ENCODE results near the gene CCR6.

The CCR6 gene

GRCh38 chr6:167099707-167100106 is 23.2 kb upstream of the CCR6 start:
- no peak for DNase-seq

- DNase-seq = no peak
Measured at GRCh38 chr6:167100241-167100674, 22.6 kb upstream of the CCR6 start.

DNA sequence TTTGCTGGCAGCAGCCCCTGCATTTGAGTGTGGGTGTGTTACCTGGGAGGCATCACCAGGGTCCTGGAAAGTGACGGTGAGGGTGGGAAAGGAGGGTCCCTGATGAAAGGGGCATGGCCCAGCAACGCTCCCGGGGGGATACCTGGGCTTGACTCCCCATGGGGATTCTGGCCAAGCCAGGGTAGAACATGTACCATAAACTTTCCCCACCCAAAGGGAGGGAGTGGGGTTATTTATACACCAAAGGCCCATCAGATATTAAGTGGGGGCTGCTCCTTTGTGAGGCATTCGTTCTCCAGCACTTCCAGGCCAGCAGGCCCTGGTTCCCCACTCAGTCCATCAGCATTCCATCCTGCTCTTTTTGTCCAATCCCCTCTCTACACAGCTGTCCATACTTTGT is 20.6 kb upstream of the CCR6 start:
- DNase-seq = no peak

DNA sequence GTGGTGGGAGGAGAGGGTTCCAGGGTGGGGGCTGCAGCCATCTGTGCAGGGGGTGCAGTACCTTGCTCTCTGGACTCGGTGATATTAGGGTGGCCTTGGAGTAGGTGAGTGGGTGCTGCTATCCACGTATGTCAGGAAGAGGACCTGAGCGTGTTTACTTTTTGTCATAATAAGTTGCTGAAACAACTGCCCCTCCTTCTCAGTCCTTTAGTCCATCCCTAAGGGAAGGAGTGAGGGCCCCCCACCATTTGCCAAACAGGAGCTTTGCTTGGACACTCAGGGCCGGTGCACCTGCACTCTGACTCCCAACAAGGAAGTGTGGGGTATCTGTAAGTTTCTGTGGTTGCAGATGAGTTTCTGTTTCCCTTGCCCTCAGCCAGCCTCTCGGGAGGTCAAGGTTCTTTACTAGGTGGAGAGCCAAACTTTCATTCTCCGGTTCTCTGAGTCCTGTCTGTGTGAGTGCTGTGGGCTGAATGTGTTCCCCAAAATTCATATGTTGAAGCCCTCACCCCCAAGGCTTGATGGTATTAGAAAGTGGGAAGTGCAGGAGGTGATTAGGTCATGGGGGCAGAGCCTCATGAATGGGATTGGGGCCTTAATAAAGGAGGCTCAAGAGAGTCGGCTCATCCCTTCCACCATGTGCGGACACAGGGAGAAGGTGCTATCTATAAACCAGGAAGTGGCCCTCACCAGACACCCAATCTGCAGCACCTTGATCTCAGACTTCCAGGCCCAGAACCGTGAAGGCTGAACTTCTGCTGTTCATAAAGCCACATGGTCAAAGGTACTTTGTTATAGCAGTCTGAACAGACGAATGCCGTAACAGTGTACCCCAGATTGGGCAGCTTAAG is 19.6 kb upstream of the CCR6 start:
- no peak for DNase-seq

GRCh38 chr6:167104388-167104787 is 18.5 kb upstream of the CCR6 start:
- DNase-seq = no peak

- no peak for DNase-seq
Measured at GRCh38 chr6:167105060-167105459, 17.8 kb upstream of the CCR6 start.

DNA sequence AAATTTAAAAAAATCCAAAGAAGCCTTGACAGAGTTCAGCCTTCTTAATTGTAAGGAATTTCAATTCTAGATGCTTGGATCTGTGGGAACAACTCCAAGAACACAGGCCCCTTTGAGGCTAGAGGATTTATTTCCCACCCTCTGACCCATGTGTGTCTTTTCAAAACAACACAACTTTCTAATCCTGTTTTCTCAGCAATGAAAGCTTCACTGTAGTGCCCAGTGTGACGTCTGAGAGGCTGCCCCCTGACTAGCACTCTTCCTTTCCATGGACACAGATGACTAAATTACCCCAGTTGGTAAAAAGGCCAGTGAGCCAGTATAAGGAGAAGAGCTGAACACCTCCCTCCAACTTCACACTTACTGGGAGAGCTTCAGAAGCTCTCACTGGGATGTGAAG is 16.5 kb upstream of the CCR6 start:
- no peak for DNase-seq

GRCh38 chr6:167107787-167108186 is 15.1 kb upstream of the CCR6 start:
- DNase-seq = no peak

GRCh38 chr6:167108278-167108677 is 14.6 kb upstream of the CCR6 start:
- DNase-seq = no peak

DNA sequence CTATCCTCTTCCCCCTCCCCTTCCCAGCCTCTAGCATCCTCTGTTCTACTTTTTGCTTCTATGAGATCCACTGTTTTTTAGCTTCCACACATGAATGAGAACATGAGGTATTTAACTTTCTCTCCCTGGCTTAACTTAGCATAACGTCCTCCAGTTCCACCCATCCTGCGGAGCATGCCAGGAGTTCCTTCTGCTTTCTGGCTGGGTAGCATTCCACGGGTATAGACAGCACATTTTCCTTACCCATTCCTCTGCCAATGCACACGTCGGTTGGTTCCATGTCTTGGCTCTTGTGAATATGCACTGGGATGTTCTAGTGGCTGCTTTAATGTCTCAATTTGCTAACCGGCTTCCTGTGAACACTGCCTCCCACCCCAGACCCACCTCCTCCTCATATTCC is 13.2 kb upstream of the CCR6 start:
- DNase-seq = no peak

GRCh38 chr6:167111597-167111996 is 11.3 kb upstream of the CCR6 start:
- DNase-seq = no peak

- DNase-seq = no peak
Measured at GRCh38 chr6:167112421-167112820, 10.5 kb upstream of the CCR6 start.

- no peak for DNase-seq
Measured at GRCh38 chr6:167113047-167113754, 9.7 kb upstream of the CCR6 start.

- no peak for DNase-seq
Measured at GRCh38 chr6:167113935-167114910, 8.7 kb upstream of the CCR6 start.

DNA sequence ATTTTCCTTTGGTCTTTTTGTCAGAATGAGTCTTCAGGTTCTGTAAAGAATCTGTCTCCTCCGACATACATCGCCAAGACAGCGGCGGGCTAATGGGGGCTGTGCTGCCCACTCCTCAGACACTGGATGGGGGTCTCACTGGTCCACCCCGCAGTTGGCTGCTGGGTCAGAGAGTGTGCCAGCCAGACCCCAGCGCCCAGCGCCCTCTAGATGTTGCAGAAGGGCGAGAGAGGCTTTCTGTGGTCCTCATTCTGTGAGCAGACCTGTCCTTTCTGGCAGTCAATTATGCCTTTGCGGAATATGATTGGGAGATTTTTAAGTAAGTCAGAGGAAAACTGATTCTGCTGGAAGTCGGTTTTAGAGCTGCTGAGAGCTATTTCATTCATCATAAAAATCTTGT is 7.8 kb upstream of the CCR6 start:
- no peak for DNase-seq

DNA sequence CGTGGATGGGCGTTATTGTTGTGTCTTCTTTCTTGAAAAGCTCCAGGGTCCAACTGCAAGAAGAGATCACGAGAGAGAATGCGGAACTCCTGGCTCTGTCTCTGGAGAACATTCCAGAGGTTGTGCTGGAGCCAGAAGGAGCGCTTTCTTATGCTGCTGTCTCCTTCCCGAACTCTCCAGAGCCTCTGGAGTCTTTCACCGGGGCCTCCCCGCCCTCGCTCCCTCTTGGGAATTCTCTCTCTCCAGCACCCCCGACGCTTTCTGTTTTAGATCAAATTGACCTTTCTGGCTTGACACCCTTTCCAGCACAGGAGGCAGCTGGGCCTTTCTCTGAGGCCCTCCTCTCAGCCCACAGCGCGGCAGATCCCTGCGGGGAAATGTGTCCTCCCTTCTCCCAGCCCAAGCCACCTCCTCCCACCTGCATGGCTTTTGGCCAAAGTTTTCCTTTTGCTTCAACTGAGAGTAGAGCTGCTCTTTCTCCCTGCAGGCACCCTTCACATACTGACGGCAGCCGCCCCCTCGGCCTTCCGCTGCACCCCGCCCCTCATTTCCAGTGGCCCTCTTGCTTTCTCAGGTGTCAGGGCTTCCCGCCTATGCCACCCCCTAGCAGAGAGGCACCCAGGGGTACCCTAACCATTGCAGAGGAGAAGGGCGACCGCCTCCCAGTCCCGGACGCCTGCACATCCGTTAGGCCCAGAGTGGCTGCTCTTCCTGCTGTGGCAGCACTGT is 6.6 kb upstream of the CCR6 start:
- peak; percentile 25 for DNase-seq

DNA sequence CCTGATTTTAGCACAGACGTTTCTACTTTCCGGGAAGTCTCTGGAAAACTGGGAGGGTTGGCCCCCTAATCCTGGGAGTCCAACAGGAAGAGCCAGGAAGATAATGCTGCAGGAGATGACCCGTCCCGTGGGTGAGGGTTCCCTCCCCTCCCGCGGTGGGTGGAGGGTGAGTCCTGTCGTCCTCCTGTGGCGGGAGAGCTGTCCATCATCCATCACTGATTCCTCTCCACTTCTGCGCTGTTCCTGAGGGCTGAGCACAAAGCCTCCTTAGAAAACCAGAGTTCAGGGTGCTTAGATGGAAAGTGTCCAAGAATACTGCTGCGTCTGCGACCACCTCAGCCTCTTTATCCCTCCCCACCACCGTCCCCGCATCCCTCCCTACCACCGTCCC is 6.1 kb upstream of the CCR6 start:
- no peak for DNase-seq

DNA sequence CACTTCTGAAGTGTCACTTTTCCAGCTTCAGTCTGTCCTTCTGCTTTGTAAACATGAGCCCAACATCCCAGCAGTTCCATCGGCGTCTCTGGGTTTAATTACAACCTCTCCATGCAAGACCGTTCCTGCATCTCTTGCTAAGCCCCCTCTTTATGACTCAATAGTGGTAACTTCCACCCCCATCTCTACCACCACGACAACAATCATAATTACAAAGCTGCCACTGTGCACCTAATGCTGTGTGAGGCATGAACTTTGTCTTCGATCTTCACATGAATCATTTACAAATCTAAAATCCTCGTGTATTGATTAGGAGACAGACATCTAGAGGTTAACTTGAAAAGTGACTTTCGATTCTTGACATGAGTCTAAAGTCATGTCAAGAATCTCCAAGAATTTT is 4.9 kb upstream of the CCR6 start:
- DNase-seq = no peak

- no peak for DNase-seq
Measured at GRCh38 chr6:167118839-167119238, 4.1 kb upstream of the CCR6 start.

DNA sequence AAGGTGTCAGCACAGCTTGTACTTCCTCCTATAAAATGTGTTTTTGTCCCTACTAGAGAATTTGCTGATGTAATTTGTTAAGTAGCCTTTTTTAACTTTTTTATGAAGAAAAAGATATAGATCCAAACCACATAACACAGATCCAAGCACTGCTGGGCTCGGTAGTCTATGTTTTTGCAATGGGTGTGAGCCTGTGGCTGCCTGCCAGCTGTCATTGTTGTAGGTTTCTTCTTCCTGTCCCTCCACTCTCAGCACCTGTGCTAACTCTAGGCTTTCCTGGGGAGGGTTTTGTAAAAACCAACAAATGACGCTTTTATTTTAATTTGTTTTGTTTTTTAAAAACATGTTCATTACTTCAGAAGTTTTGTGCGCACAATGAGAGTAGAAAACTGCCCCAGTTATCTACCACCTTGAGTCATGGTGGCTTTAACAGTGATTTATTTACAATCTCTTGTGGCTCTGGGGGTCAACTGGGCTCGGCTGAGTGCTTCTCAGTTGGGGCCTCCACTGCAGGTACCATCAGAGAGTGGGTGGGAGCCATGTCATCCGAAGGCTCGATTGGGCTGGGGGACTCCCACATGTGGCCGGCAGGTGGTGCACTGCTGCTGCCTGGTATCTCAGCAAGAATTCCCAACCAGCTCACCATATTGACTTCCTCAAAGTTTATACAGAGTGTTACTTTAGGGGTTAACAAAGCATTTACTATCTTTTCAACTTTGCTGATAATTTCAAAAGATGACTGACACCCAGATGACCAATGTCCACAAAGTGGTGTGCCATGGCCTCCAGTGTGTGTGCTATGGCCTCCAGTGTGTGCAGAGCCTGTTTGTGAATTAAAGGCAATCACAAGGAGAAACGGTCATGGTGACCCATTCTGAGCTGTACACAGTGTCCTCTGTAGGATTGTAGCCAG is 3.0 kb upstream of the CCR6 start:
- DNase-seq = no peak

GRCh38 chr6:167120583-167120903 is 2.4 kb upstream of the CCR6 start:
- DNase-seq = no peak
